OCI-LY7 (cell line): ENCODE data around the gene ISCU. TPM values are rescaled to one million over a fixed set of nuclear protein-coding genes. Genes with fewer than 3 reads are reported as not detected.
A peak's percentile ranks its signal among the peaks of the same experiment; 100 is the strongest.

Source experiments
- Bru-seq: library from RNA; stranded (reverse); fragments of 400-500 nt; gene quantifications from one replicate; lab custom pipeline; 2021; lab: Mats Ljungman, UMichigan
- BruChase-seq, 2 experiments: library from RNA; stranded (reverse); fragments of 400-500 nt; gene quantifications; one replicate each; lab custom pipeline; 2021; lab: Mats Ljungman, UMichigan
- BruUV-seq: library from RNA; stranded (reverse); fragments of 400-500 nt; replicated peaks from 2 replicates; lab custom pipeline; 2021; lab: Mats Ljungman, UMichigan
- CTCF ChIA-PET: fragments of 300-600 bp; sonication (Branson Sonifier 250); formaldehyde crosslinking; loops from one replicate; lab custom pipeline; 2022; ENCODE audit warnings: antibody characterized with exemption; ENCODE audit not compliant: unreplicated experiment; lab: Charles Lee
- POLR2A ChIA-PET: fragments of 300-600 bp; sonication (Branson Sonifier 250); formaldehyde crosslinking; loops from one replicate; lab custom pipeline; 2022; ENCODE audit warnings: antibody characterized with exemption; lab: Charles Lee
- DNase-seq: peaks from one replicate; pipeline ENCODE4 v3.0.0-alpha.2; 2015; ENCODE audit warnings: low spot score
- H2AFZ ChIP-seq: fragments of 200-600 bp; sonication (generic), shearing (Covaris generic); 2 replicates; pipeline ENCODE4 v1.6.1; 2014; ENCODE audit warnings: mild to moderate bottlenecking, antibody characterized with exemption, low read length, moderate library complexity
- H3K27ac ChIP-seq: fragments of 200-600 bp; sonication (generic); 2 replicates; pipeline ENCODE4 v1.5.1; 2014; ENCODE audit warnings: mixed run types, low read depth, mild to moderate bottlenecking, moderate library complexity, low read length, inconsistent platforms; ENCODE audit not compliant: poor library complexity, severe bottlenecking
- H3K36me3 ChIP-seq: fragments of 200-600 bp; sonication (generic); 2 replicates; pipeline ENCODE4 v1.6.1; 2014; ENCODE audit warnings: mild to moderate bottlenecking, antibody characterized with exemption, low read length, moderate library complexity, mixed read lengths; ENCODE audit not compliant: insufficient read depth
- H3K4me1 ChIP-seq: fragments of 200-600 bp; sonication (generic); 2 replicates; pipeline ENCODE4 v1.5.1; 2014; ENCODE audit warnings: mild to moderate bottlenecking, low read length; ENCODE audit not compliant: insufficient read depth, poor library complexity, severe bottlenecking
- H3K4me2 ChIP-seq: fragments of 200-600 bp; sonication (generic); 2 replicates; pipeline ENCODE4 v1.6.1; 2014; ENCODE audit warnings: mild to moderate bottlenecking, low read length
- H3K4me3 ChIP-seq: fragments of 200-600 bp; sonication (generic); 2 replicates; pipeline ENCODE4 v1.5.1; 2014; ENCODE audit warnings: mild to moderate bottlenecking, low read depth, low read length; ENCODE audit not compliant: poor library complexity, severe bottlenecking
- H3K79me2 ChIP-seq: fragments of 200-600 bp; sonication (generic); 2 replicates; pipeline ENCODE4 v1.6.1; 2016; ENCODE audit warnings: low read depth, mild to moderate bottlenecking, low read length, moderate library complexity, mixed read lengths; ENCODE audit not compliant: insufficient read depth
- H3K9me2 ChIP-seq: fragments of 200-600 bp; sonication (generic); 2 replicates; pipeline ENCODE4 v1.6.1; 2016; ENCODE audit warnings: mild to moderate bottlenecking, low read length, mixed read lengths; ENCODE audit not compliant: insufficient read depth
- H3K9me3 ChIP-seq: fragments of 200-600 bp; sonication (generic); 2 replicates; pipeline ENCODE4 v1.6.1; 2014; ENCODE audit warnings: mild to moderate bottlenecking, mixed run types, low read length, mixed read lengths
- H4K20me1 ChIP-seq: fragments of 200-600 bp; sonication (generic); 2 replicates; pipeline ENCODE4 v1.6.1; 2014; ENCODE audit warnings: mild to moderate bottlenecking, antibody characterized with exemption, low read length, moderate library complexity, mixed read lengths; ENCODE audit not compliant: insufficient read depth
- CTCF ChIP-seq: fragments of 200-600 bp; sonication (generic); conservative IDR thresholded peaks from 2 replicates; pipeline ENCODE4 v1.5.1; 2014; ENCODE audit warnings: mild to moderate bottlenecking, antibody characterized with exemption, low read length, moderate library complexity, mixed read lengths
- EZH2phosphoT487 ChIP-seq: fragments of 200-600 bp; sonication (generic); IDR thresholded peaks from 2 replicates; pipeline ENCODE4 v1.6.1; 2018; ENCODE audit warnings: low read depth, borderline replicate concordance, mild to moderate bottlenecking, mixed run types, antibody characterized with exemption, low read length, moderate library complexity, mixed read lengths
- intact Hi-C: fragments of 100-400 bp; cut with micrococcal nuclease; formaldehyde crosslinking; loops from one replicate; pipeline ENCODE4 v1.10.0; 2022; ENCODE audit not compliant: unreplicated experiment
- long read RNA-seq: library from polyadenylated mRNA; stranded (forward); transcript quantifications from one replicate; pipeline ENCODE4 v2.0.0, GENCODE V29; 2022
- total RNA-seq, 2 experiments: library from RNA; depleted of rRNA in 1 of 2; stranded (reverse); fragments of >200 nt in 1 of 2; shearing (Covaris generic) in 1 of 2; gene quantifications; 2 replicates each; pipeline ENCODE4 v1.2.3, GENCODE V29; 2014 to 2022

Gene ISCU
- total RNA-seq (2014; rRNA removed; shearing (Covaris generic)) (137 and 146 TPM in 2 replicates), total RNA-seq (2022) (123 and 130 TPM in 2 replicates), Bru-seq, nascent RNA (percentile 93 among the genes with signal in this experiment), BruChase-seq, experiment 1, labeled RNA remaining after a 6-hour chase (percentile 94 among the genes with signal in this experiment), BruChase-seq, experiment 2, labeled RNA remaining after a 2-hour chase (percentile 87 among the genes with signal in this experiment)
- long read RNA-seq, transcript ISCU-202 (6 exons, 1,069 nt): minor isoform, 20 of 265 reads
- long read RNA-seq, transcript ISCU-205 (5 exons, 1,330 nt): minor isoform, 13 of 265 reads
- long read RNA-seq, transcript ISCU-201 (5 exons, 994 nt): major isoform, 141 of 265 reads
- long read RNA-seq, partial matches to known transcripts: 59 of 265 reads
- long read RNA-seq, other reads (novel, unspliced or antisense): 18 of 265 reads

- CTCF ChIA-PET: interaction anchor here (1.2 kb wide), 1 partner anchor 56 kb away, joined by 3 read pairs; no protein-coding TSS in a partner anchor
- Histone ChIP-seq H3K27ac (peak within 1 kb of the TSS; percentile 82), H3K4me2 (peak within 1 kb of the TSS; percentile 85), H3K9me2 (no peaks in the 10 kb centered on the region), H3K4me3 (peak within 1 kb of the TSS; percentile 79), H3K79me2 (peaks cover 67% of the 10 kb centered on the region), H3K9me3 (no peaks in the 10 kb centered on the region), H3K36me3 (peaks cover 52% of the 10 kb centered on the region), H4K20me1 (peaks cover 5% of the 10 kb centered on the region; the same call in 1 of the 2 replicates), H3K4me1 (peaks cover 59% of the 10 kb centered on the region), H2AFZ (peak within 1 kb of the TSS; percentile 59)
- POLR2A ChIA-PET: interaction anchor here (0.7 to 15.0 kb wide), 6 partner anchors 13 to 214 kb away, joined by 3 to 309 read pairs (median 5); partner anchors contain the start of gene SELPLG
- no peak for TF ChIP-seq EZH2phosphoT487
- TF ChIP-seq CTCF: no peak
- no TSS peak for BruUV-seq
- intact Hi-C loops: loop anchor here (1.0 to 5.0 kb wide), 9 partner anchors 56 to 530 kb away; partner anchors contain the start of genes ALKBH2, CORO1C and SSH1
- DNase-seq: peak; percentile 99
Observed at GRCh38 chr12:108562348-108563135, at the start of gene ISCU. Gene ISCU, plus strand, starts transcription at chr12:108562596. Its CDS starts 27 bp downstream, at chr12:108562623.

GRCh38 chr12:108514468-108514972 is 47.9 kb upstream of the ISCU start:
- H3K9me2 ChIP-seq: no peaks in the 10 kb centered on the region
- peak overlapping the region; percentile 62 for H3K4me2 ChIP-seq
- ChIA-PET CTCF (no interaction called here), POLR2A (no interaction called here)
- H2AFZ ChIP-seq: peak overlapping the region; percentile 73
- no peaks in the 10 kb centered on the region for H4K20me1 ChIP-seq
- H3K4me1 ChIP-seq: peaks cover 20% of the 10 kb centered on the region
- DNase-seq: no peak
- H3K4me3 ChIP-seq: peak overlapping the region; percentile 84
- TF ChIP-seq CTCF (no peak; the same call in 1 of the 2 replicates), EZH2phosphoT487 (no peak)
- intact Hi-C loops: loop anchor here (2.0 to 10.0 kb wide), 4 partner anchors 46 to 750 kb away; partner anchors contain the start of genes PRDM4 and SART3
- H3K27ac ChIP-seq: no peak overlapping the region
- no peaks in the 10 kb centered on the region for H3K79me2 ChIP-seq
- H3K36me3 ChIP-seq: peaks cover 28% of the 10 kb centered on the region
- no TSS peak for BruUV-seq
- H3K9me3 ChIP-seq: peaks cover 4% of the 10 kb centered on the region; the same call in 1 of the 2 replicates
